ENCODE measurements around the gene FCHSD2.

DNA sequence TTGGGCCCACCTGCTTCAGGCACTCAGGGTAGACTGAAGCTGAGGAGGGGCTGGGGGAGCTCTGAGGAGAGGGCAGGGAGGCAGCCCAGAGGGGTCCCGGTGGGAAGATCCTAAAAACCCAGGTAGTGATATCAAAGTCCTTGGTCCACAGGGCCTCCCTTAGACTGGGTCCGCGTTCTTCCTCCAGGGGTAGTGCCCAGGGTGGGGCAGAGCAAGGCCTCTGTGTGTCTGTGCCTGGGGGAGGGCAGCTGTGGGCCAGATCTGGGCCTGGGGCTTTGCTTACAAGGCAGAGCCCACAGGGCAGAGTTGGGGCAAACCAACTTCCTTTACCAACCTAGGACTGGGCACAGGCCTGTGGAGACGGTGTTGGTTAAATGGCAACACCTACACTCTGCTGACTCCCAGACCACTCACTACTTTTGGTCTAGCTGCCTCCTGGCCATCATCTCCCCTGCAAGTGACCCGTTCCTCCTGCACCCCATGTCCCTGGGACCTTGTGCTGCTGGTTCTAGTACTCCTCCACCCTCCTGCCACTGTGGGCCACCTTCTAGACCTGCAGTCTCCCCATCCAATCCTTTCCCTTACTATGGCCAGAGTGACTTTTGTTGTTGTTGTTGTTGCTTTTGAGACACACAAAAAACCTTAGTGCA lies 312.1 kb downstream of the FCHSD2 start:
- TF ChIP-seq, protein P1, sequence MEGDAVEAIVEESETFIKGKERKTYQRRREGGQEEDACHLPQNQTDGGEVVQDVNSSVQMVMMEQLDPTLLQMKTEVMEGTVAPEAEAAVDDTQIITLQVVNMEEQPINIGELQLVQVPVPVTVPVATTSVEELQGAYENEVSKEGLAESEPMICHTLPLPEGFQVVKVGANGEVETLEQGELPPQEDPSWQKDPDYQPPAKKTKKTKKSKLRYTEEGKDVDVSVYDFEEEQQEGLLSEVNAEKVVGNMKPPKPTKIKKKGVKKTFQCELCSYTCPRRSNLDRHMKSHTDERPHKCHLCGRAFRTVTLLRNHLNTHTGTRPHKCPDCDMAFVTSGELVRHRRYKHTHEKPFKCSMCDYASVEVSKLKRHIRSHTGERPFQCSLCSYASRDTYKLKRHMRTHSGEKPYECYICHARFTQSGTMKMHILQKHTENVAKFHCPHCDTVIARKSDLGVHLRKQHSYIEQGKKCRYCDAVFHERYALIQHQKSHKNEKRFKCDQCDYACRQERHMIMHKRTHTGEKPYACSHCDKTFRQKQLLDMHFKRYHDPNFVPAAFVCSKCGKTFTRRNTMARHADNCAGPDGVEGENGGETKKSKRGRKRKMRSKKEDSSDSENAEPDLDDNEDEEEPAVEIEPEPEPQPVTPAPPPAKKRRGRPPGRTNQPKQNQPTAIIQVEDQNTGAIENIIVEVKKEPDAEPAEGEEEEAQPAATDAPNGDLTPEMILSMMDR (conservative IDR thresholded peaks at IDR 0.05 in 1 of 2, IDR thresholded peaks at IDR 0.05 in 1 of 2; ENCODE audit: low read depth in 1 of 2, low read length in 2 of 2) = no peak
- no peak for TF ChIP-seq EZH2 (IDR thresholded peaks at IDR 0.05; ENCODE audit: low read length, missing control alignments)
